COR-L47 (cell line): Measurements from ENCODE around the gene OXTR.

Source experiments
- DNase-seq: peaks from one replicate; lab custom pipeline; 2025; lab: John Stamatoyannopoulos, UW

The OXTR gene

GRCh38 chr3:8769088-8769822 lies at the start of gene OXTR:
TSS of gene OXTR (minus strand) at chr3:8769613. CDS start at chr3:8768187, 1,426 bp downstream.
- peak; percentile 23 for DNase-seq

DNA sequence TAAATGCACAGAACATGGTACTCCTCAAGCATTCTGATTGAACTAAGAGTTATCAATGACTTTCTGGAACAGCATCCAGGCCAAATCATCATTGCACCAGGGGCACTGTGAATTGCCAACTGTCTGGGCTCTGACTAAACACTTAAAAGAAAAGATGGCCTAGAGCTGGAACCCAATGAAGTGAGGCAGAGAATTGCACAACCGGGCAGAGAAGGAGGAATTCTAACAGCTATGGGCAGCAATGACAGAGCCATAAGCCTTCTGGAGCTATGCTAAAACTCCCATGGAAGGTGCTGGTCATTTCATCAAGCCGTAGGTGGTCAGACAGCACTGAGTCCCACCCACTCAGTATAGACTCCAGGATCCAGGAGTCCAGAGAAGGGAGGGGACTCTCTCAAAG lies 48.1 kb upstream of the OXTR start:
- no peak for DNase-seq

DNA sequence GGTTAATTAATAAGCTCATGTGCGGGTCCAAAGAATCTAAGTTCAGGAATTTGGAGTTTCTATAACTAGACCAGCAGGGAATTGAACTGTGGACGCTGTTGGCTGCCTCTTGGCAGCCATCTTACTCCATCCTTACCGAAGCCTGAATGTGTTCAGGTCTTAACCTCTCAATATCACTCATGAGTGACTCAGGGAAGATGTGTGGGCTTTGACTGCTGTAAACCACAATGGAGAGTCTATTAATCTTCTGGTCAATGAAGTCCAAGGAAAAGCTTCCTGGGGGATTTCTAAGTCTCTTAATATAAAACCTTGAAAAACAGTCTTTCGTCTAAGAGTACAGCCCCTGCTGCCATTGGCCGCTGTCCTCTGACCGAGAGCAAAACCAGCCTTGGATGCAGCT lies 46.7 kb upstream of the OXTR start:
- DNase-seq, result no peak

GRCh38 chr3:8813411-8813810 lies 44.0 kb upstream of the OXTR start:
- DNase-seq, result no peak

DNA sequence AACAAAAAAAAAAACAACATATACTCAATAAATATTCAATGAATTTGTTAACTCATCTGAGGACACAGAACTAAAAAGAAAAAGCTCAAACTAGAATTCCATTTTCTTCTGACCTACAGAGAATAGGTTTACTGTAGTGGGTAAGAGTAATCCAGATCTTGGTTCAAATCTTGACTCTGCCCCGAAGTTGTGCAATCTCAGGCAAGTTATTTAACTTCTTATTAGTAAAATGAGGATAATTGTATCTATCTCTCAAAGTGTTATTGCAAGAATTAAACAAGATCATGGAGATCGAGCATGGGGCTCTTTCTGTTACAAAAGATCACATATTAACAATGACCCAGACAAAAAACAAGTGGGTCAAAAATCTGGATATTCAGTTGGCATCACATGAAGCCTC lies 41.1 kb upstream of the OXTR start:
- DNase-seq, result no peak

- no peak for DNase-seq
Measured at GRCh38 chr3:8805774-8806173, 36.4 kb upstream of the OXTR start.

- no peak for DNase-seq
Measured at GRCh38 chr3:8802256-8802655, 32.8 kb upstream of the OXTR start.

- no peak for DNase-seq
Measured at GRCh38 chr3:8800016-8800415, 30.6 kb upstream of the OXTR start.

DNA sequence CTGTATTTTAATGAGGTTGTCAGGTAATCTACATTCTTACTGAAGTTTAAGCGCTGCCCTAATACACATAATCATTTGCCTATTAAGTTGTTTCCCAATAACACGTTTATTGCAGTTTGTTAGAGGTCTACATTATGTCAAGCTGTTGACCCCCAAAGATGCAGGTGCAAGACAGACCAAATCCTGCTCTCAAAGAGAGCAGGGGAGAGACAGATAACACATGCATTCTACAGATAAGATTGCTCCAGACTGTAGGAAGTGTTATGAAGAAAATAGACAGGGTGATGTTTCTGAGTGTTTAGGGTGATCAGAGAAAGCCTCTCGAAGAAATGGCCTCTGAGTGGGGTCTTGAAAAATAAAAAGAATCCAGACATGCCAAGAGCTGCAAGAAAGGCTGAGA lies 24.8 kb upstream of the OXTR start:
- DNase-seq, result no peak

DNA sequence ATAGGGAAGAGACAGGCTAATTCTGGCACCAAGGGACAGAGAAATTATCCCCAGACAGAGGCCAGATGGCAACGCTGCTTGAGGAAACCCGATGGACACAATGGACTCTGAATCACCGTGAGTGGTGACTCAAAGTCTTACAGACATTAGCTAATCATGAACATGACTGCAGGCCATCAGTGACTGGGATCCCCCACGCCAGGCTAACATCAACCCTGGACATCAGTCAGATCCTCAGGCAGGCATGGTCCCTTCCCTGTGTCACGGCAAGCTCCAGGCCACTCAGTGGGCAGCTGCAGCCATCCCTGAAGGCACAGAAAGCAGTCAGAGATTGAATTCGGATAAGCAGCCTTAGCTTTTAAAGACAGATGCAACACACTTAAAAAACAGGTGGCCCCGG lies 23.8 kb upstream of the OXTR start:
- DNase-seq, result no peak

DNA sequence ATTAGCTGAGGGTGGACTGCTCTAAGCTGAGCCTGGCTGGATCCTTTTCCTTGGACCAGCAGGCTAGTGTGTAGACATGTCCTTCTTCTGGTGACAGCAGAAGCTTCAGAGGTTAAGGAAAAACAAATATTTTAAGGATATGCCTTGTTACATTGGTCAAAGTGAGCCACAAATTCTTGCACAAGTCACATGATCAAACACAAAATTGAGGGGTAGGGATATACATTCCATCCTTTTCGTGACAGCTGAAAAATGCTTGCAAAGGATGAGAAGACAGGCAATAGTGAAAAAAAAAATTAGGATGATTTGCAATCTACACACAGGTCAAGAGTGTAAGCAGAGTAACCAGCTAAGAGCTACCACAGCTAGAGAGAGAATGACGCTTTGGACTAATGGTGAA lies 21.1 kb upstream of the OXTR start:
- DNase-seq, result no peak

DNA sequence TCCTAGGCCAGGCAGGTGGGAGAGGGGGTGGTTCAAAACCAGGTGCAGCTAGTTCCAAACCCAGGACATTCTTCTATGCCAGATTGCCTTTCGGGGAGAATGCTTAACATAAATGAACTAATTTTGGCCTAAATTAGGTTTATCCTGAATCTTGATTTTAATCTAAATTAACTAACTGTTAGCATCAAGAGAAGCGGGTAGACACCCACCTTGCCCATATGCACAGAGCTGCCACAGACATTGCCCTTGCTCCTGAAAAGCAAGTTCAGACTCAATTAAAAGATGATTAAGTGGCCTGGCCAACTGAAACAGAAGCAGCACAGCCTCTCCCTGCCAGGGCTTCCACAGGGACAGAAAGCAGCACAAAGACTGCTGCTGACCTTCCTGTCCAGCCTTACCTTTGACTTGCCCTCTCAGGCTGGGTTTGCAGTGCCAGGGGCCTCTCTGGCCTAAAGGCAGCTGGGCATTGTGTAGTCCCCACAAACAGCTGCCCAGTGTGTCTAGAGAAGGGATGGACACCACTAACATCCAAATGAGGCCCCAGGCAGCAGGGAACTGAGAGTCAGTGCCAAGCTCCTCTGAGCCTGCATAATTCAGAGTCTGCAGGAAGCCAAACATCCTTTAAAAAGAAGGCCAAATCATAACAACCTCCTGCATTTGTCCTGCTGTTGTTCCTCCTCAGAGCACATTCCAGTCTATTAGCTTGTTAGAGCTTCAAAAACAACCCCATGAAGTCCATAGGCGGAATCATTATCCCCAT lies 15.4 kb upstream of the OXTR start:
- no peak for DNase-seq

DNA sequence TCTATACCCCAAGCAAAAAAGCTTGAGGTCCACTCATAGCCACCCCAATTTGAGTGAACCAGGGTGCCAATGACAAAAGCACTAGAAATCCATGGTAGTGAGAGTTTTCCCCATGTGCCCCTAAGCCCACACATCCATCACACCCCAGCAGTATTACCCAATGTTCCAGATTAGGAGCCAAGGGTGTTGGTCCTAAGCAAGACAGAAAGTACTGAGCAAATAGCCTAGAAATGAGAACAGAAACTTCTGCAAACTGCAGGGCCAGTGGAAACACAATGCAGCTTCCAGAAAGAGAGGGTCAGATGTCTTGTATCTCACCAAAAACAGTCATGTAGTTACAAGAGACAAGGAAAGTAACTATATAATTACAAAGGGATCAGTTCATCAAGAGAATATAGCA lies 10.9 kb upstream of the OXTR start:
- DNase-seq, result no peak

DNA sequence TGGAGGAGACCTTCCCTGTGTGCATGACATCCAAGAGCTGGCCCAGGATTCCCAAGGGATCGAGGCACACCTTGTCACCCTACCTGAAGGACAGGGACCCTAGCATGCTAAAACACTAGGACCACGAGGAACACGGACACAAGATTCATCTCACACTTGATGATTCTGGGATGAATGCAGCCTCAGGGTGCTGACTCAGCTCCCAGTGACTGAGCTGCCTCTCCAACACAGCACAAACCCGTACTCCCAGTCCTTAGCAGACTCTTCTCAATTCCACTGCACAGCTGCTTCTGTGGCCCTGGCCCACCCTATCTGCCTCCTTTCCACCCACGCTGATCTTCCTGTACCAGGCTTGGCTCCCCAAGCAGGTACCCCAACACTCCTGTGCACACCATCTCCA lies 9.1 kb upstream of the OXTR start:
- no peak for DNase-seq

DNA sequence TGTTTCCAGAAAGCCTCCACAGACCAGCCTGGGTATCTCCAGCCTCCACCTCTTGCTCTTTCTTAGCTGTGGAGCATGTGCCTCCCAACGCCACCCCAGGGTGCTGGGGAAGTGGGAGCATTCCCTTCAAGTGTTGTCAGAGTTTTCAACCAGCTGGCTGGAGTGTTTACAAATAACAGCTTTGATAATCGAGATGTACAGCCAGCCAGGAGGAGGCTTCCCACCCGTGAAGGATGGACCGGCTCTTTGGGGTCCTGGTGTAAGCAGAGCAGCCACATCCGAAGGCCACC lies 8.5 kb upstream of the OXTR start:
- no peak for DNase-seq

DNA sequence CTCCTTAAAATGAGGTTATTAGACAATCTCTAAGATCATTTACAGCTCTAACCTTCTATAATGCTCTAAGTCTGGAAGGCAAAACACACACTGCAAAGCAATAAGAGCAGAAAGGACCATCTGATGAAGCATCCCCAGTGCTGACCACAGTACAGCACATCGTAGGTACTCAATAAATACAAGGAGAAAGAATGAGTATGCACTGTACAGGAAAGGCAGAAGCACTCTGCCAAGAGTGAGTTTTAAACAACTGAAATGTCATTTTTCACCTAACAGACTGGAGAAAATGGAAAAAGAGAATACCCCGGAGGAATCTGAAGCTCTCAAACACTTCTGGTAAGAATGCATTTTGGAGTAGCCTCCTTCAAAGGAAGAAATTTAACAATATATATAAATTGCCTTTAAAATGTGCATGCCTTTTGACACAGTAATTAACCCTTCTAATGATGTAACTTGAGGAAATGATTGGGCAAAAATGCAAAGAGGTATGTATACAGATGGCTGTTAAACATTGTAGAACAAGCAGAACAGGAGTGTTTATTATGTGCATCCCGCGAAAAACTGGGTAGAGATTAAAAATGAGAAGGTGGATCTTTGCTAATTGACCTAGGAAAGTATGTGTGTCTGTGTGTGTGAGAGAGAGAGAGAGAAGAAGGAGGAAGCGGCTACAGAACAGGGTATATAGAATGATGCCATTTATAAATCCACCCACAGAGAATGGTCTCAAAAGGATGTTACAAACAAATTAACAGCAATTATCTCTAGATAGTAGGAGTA lies 8.0 kb upstream of the OXTR start:
- no peak for DNase-seq

- no peak for DNase-seq
Measured at GRCh38 chr3:8776406-8776805, 7.0 kb upstream of the OXTR start.

DNA sequence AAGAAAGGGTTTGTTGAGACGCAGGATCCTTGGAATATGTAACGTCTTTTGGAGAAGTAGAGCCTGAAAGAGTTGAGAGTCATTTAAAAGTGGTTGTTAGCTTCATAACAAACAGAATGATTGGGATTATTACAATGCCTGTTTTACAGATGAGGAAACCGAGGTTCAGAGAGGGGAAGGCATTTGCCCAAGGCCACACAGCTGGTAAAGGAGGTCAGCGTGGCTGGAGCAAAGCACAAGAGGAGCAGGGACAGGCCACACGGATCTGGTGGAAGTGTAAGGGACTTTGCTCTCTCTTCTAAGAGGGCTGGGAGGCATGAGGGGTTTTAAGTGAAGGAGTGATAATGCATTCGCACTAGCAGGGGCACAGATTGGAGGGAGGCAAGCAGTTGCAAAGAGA lies 6.2 kb upstream of the OXTR start:
- DNase-seq, result no peak

- no peak for DNase-seq
Measured at GRCh38 chr3:8775181-8775580, 5.8 kb upstream of the OXTR start.

DNA sequence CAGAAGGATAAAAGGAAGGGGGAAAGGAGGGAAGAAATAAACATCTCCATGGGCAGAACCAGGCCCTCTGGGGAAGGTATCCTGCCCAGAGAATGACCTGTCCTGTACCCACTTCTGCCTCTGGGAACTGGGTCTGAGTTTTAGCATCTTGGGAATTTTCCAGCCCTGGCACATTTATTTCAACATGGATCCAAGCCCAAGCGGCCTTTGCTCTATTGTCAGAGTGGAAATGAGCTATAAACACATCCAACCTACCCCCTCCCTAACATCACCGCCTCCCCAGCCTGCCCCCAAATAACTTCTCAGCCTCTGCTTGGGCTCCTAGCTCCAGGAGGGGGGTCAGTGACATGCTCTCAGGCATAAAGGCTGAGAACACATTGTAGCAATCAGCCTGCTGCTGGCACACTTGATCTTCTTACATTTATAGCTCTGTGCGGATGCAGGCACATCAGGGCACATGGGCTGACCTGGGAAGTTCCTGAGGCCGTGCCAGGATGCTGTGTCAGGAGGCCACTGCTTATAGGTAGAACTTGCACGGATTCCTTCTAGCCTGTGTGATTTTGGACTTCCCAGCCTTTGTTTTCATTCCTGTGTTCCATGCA lies 4.6 kb upstream of the OXTR start:
- no peak for DNase-seq

DNA sequence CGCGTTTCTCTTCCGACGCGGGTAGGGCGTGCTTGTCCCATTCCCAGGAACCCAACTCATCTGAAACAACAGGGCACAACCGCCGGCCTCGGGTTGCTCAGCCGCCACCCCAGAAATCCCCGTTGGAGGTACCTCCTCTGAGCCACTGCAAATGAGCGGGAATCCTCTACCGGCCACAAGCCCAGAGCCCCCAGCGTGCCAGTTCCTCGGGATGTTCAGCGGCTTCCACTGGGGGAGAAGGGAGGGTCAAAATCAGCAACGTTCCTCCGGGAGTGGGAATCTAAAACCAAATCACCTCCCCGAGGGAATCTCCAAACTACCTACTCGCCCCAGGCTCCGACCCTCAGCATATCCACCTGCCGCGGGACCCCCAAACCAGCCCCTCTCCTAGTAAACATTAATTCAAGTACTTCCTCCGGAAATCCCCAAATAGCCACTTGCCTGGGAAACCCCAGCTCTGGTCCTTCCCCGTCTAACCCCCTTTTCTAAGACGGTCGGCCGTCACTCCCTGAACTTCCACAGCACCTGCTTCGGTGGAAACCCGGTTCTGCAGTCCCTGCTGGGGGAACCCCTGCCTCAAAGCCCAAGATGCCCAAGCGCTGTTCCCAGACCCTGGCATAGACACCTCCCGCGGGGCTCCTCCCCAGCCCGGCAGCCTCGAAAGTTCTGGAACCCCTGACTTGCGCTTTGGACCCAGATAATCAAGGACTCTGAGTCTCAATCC lies 887 bp downstream of the OXTR start:
- DNase-seq, result no peak
